ENCODE data around the gene SLC49A4. TPM values are rescaled to one million over a fixed set of nuclear protein-coding genes. Genes with fewer than 3 reads are reported as not detected.

The SLC49A4 gene
- total and polyA plus RNA-seq, 2 of the 13 experiments (the other 11 are each of a cell fraction or from before 2014, with no cell fraction given): 6.5 to 16.3 TPM

- 69% methylated on average over 5 of the region's 5 CpGs for WGBS (ENCODE audit: low lambda C conversion rate)
- ChIA-PET CTCF (ENCODE audit: low intra/inter-chr PET ratio, low total read pairs) (no interaction called here), POLR2A (no interaction called here)
- Histone ChIP-seq H2AFZ (ENCODE audit: low read length) (no peak overlapping the region), H3K79me2 (ENCODE audit: insufficient read depth, low read length) (no peaks in the 10 kb centered on the region), H3K9ac (ENCODE audit: insufficient read depth, low read depth, low read length) (no peak overlapping the region), H3K4me2 (ENCODE audit: low read depth, low read length) (no peak overlapping the region), H3K4me3 (replicated peaks in 1 of 3; ENCODE audit: insufficient read depth in 1 of 3, low read depth in 2 of 3, low read length in 3 of 3) (no peak overlapping the region), H3K9me3 (ENCODE audit: low read length) (no peaks in the 10 kb centered on the region), H3K27ac (ENCODE audit: extremely low read length, insufficient read depth, low read length) (no peak overlapping the region), H3K36me3 (replicated peaks in 1 of 2; ENCODE audit: control insufficient read depth in 1 of 2, insufficient read depth in 2 of 2, low read length in 2 of 2) (no peaks in the 10 kb centered on the region), H3K4me1 (ENCODE audit: insufficient read depth, low read length) (no peaks in the 10 kb centered on the region), H3K27me3 (ENCODE audit: control insufficient read depth in 1 of 2, insufficient read depth in 2 of 2, low read length in 2 of 2) (no peaks in the 10 kb centered on the region), H4K20me1 (ENCODE audit: insufficient read depth, low read length) (no peaks in the 10 kb centered on the region)
- intact Hi-C loops (cut with micrococcal nuclease; ENCODE audit: unreplicated experiment): no loop called here
- no peak for FAIRE-seq
- in situ Hi-C loops (cut with HindIII; ENCODE audit: extremely low pct_ligation_motif_present, low pct_unique_long_range_greater_than_20kb): no loop called here
- ATAC-seq: no peak
- no peak for DNase-seq (ENCODE audit: low spot score)
- no TSS peak for BruUV-seq (replicated peaks)
- TF ChIP-seq ZC3H13 (CRISPR knock-in tag; IDR thresholded peaks at IDR 0.05) (no peak), ZBTB4 (CRISPR knock-in tag; IDR thresholded peaks at IDR 0.05; ENCODE audit: borderline replicate concordance) (no peak), ZNF563 (CRISPR knock-in tag; IDR thresholded peaks at IDR 0.05) (no peak), ZBTB39 (CRISPR knock-in tag; IDR thresholded peaks at IDR 0.05) (no peak), ZNF891 (CRISPR knock-in tag; IDR thresholded peaks at IDR 0.05) (no peak), POLR2AphosphoS5 (IDR thresholded peaks at IDR 0.05; ENCODE audit: low read depth, low read length) (no peak), MEF2D (CRISPR knock-in tag; IDR thresholded peaks at IDR 0.05) (no peak), ZMAT5 (CRISPR knock-in tag; IDR thresholded peaks at IDR 0.05; ENCODE audit: borderline replicate concordance, low read depth) (no peak), SKI (IDR thresholded peaks at IDR 0.05; ENCODE audit: partially characterized antibody) (no peak), ZNF552 (CRISPR knock-in tag; IDR thresholded peaks at IDR 0.05; ENCODE audit: borderline replicate concordance) (no peak), STAT5B (CRISPR knock-in tag; IDR thresholded peaks at IDR 0.05) (no peak), EP300 (IDR thresholded peaks at IDR 0.05; ENCODE audit: low read depth in 2 of 2, low read length in 2 of 2) (no peak), EP300 (CRISPR knock-in tag; IDR thresholded peaks at IDR 0.05; ENCODE audit: borderline replicate concordance) (no peak), ZNF747 (CRISPR knock-in tag; IDR thresholded peaks at IDR 0.05; ENCODE audit: borderline replicate concordance) (no peak), BHLHE40 (IDR thresholded peaks at IDR 0.05; ENCODE audit: low read length) (no peak), ZNF780A (CRISPR knock-in tag; IDR thresholded peaks at IDR 0.05) (no peak), ADNP (CRISPR knock-in tag; IDR thresholded peaks at IDR 0.05) (no peak), ZSCAN29 (CRISPR knock-in tag; conservative IDR thresholded peaks at IDR 0.05) (no peak)
Measured at GRCh38 chr3:122776675-122777468, 18.0 kb upstream of the SLC49A4 start.

Data from HepG2 (cell line).